ENCODE results near the gene ACSF2. TPM values are rescaled to one million over a fixed set of nuclear protein-coding genes. Genes with fewer than 3 reads are reported as not detected.

Gene ACSF2
- total and polyA plus RNA-seq, 2 of the 13 experiments (the other 11 are each of a cell fraction or from before 2014, with no cell fraction given), result 87.3 to 109 TPM

DNA sequence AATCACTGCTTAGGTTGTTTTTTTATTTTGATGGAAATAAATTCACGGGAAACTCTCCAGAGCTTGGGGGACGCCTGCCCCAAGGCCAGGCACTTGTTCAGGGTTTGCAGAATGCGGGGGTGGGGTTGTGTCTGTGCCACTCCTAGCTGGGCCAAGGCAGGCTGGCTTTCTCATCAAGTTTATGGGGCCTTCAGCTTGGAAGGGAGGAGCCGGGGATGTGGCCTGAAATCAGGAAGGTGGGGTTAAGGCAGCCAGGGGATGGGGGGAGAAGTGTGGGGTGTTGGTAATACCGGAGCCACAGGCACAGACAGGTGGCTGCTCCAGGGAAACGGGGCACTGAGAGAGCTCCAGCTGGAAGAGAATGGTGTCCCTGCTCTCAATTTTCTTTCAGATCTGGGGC lies 44.4 kb downstream of the ACSF2 start (continued):
- TF ChIP-seq ZNF616 (CRISPR knock-in tag; IDR thresholded peaks at IDR 0.05; ENCODE audit: low read depth), result no peak
- TF ChIP-seq, protein P1, sequence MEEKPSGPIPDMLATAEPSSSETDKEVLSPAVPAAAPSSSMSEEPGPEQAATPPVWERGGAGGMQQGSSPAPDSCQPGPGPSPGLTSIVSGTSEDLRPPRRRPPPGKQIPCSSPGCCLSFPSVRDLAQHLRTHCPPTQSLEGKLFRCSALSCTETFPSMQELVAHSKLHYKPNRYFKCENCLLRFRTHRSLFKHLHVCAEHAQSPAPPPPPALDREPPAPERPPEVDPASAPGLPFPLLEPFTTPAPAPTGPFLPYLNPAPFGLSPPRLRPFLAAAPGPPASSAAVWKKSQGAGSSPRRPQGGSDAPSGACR (CRISPR knock-in tag; IDR thresholded peaks at IDR 0.05), result no peak
- TF ChIP-seq YEATS2 (CRISPR knock-in tag; IDR thresholded peaks at IDR 0.05; ENCODE audit: borderline replicate concordance), result no peak

DNA sequence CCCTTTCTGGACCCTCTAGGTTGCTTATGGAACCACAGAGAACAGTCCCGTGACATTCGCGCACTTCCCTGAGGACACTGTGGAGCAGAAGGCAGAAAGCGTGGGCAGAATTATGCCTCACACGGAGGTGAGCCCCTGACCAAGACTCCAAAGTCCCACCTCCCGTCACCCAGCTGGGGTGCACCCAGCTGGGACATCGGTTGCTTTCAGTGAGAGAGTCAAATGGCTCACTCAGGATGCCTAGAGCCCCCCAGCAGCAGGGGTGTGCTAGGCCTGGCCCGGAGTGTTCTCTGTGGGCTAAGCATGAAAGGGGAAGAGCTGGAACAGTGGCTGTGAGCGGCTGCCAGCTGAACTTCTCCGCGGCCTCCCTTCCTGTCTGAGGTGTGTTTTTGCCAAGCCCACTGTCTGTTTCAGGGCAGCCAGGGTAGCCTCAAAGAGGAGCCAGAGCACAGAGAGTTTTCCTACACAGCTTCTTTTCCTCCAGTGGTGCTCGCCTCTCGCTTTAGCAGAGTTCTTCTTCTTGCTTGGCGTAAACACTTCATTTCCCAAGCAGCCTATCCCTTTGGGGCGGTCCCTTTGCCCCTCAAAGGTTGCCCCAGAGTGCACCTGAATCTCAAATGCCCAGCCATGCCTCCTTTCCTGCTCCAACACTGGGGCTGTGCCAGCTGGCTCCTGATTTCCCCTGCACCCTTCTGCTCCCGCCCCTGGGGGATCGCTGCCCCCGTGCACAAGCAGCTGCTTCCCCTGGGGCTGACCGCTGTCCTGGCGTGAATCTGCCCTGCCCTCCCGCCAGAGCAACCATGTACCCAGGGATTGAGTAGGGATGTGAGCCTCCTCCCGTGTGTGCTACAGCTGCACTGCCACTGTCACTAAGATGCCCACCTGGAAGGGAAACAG lies 45.2 kb downstream of the ACSF2 start:
- CTCF ChIA-PET (ENCODE audit: low intra/inter-chr PET ratio, low total read pairs), result no interaction called here
- intact Hi-C loops (cut with micrococcal nuclease; ENCODE audit: unreplicated experiment) (no loop called here), in situ Hi-C loops (cut with HindIII; ENCODE audit: extremely low pct_ligation_motif_present, low pct_unique_long_range_greater_than_20kb) (no loop called here)

DNA sequence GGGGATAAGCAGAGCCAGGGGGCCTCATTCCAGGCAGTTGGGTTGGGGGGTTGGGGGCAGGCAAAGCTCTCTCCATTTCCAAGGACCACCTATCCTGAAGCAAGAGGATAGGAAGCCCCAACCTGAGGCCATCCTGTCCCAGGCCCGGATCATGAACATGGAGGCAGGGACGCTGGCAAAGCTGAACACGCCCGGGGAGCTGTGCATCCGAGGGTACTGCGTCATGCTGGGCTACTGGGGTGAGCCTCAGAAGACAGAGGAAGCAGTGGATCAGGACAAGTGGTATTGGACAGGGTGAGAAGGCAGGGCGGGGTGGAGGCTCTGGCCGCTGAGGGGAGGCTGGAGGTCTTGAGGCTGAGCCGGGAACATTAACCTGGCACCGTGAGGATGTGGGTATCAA lies 46.3 kb downstream of the ACSF2 start:
- peaks cover 22% of the 10 kb centered on the region for H3K4me1 ChIP-seq (ENCODE audit: insufficient read depth, low read length)
- ChIA-PET POLR2A (no interaction called here), CTCF (ENCODE audit: low intra/inter-chr PET ratio, low total read pairs) (no interaction called here)
- H3K79me2 ChIP-seq (ENCODE audit: insufficient read depth, low read length), result no peaks in the 10 kb centered on the region
- 98% methylated on average over 10 of the region's 10 CpGs for WGBS (ENCODE audit: low lambda C conversion rate)
- no peaks in the 10 kb centered on the region for H3K27me3 ChIP-seq (ENCODE audit: control insufficient read depth in 1 of 2, insufficient read depth in 2 of 2, low read length in 2 of 2)
- ATAC-seq (no peak), DNase-seq (ENCODE audit: low spot score) (no peak), FAIRE-seq (no peak)
- in situ Hi-C loops (cut with HindIII; ENCODE audit: extremely low pct_ligation_motif_present, low pct_unique_long_range_greater_than_20kb), result no loop called here
- no peak overlapping the region for H3K4me2 ChIP-seq (ENCODE audit: low read depth, low read length)
- H3K9me3 ChIP-seq (ENCODE audit: low read length), result no peaks in the 10 kb centered on the region
- H3K4me3 ChIP-seq (replicated peaks in 1 of 3; ENCODE audit: insufficient read depth in 1 of 3, low read depth in 2 of 3, low read length in 3 of 3), result no peak overlapping the region
- BruUV-seq (replicated peaks), result no TSS peak
- H2AFZ ChIP-seq (ENCODE audit: low read length), result no peak overlapping the region
- no peak overlapping the region for H3K9ac ChIP-seq (ENCODE audit: insufficient read depth, low read depth, low read length)
- H3K27ac ChIP-seq (ENCODE audit: extremely low read length, insufficient read depth, low read length), result no peak overlapping the region
- H3K36me3 ChIP-seq (replicated peaks in 1 of 2; ENCODE audit: control insufficient read depth in 1 of 2, insufficient read depth in 2 of 2, low read length in 2 of 2), result peaks cover 21 to 23% of the 10 kb centered on the region in 2 experiments; a peak in 4 of 5 replicates
- intact Hi-C loops (cut with micrococcal nuclease; ENCODE audit: unreplicated experiment), result no loop called here
- H4K20me1 ChIP-seq (ENCODE audit: insufficient read depth, low read length), result no peaks in the 10 kb centered on the region
- no peak for TF ChIP-seq ZNF121 (CRISPR knock-in tag; IDR thresholded peaks at IDR 0.05)
- TF ChIP-seq, protein P2, sequence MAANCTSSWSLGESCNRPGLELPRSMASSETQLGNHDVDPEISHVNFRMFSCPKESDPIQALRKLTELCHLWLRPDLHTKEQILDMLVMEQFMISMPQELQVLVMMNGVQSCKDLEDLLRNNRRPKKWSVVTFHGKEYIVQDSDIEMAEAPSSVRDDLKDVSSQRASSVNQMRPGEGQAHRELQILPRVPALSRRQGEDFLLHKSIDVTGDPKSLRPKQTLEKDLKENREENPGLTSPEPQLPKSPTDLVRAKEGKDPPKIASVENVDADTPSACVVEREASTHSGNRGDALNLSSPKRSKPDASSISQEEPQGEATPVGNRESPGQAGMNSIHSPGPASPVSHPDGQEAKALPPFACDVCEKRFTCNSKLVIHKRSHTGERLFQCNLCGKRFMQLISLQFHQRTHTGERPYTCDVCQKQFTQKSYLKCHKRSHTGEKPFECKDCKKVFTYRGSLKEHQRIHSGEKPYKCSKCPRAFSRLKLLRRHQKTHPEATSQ (CRISPR knock-in tag; IDR thresholded peaks at IDR 0.05; ENCODE audit: borderline replicate concordance), result no peak
- no peak for TF ChIP-seq NCOA1 (CRISPR knock-in tag; IDR thresholded peaks at IDR 0.05)
- no peak for TF ChIP-seq PCBP2 (optimal IDR thresholded peaks at IDR 0.05; ENCODE audit: low read depth, low read length, poor library complexity, severe bottlenecking)
- no peak for TF ChIP-seq GABPA (IDR thresholded peaks at IDR 0.05; ENCODE audit: low read depth, low read length)
- TF ChIP-seq GABPA (CRISPR knock-in tag; IDR thresholded peaks at IDR 0.05; ENCODE audit: low read depth), result no peak
- no peak for TF ChIP-seq ZNF766 (CRISPR knock-in tag; IDR thresholded peaks at IDR 0.05; ENCODE audit: borderline replicate concordance)
- TF ChIP-seq CAMTA2 (CRISPR knock-in tag; IDR thresholded peaks at IDR 0.05; ENCODE audit: borderline replicate concordance), result no peak
- no peak for TF ChIP-seq ZNF101 (CRISPR knock-in tag; IDR thresholded peaks at IDR 0.05; ENCODE audit: borderline replicate concordance, low read depth)

More for the DNA sequence above, 45.2 kb downstream of the ACSF2 start:
- H4K20me1 ChIP-seq (ENCODE audit: insufficient read depth, low read length), result no peaks in the 10 kb centered on the region
- no peaks in the 10 kb centered on the region for H3K9me3 ChIP-seq (ENCODE audit: low read length)
- no peak overlapping the region for H3K4me2 ChIP-seq (ENCODE audit: low read depth, low read length)
- no peaks in the 10 kb centered on the region for H3K79me2 ChIP-seq (ENCODE audit: insufficient read depth, low read length)
- ATAC-seq, result no peak
- peaks cover 11% of the 10 kb centered on the region for H3K4me1 ChIP-seq (ENCODE audit: insufficient read depth, low read length)
- H3K4me3 ChIP-seq (replicated peaks in 1 of 3; ENCODE audit: insufficient read depth in 1 of 3, low read depth in 2 of 3, low read length in 3 of 3), result no peak overlapping the region
- no peaks in the 10 kb centered on the region for H3K27me3 ChIP-seq (ENCODE audit: control insufficient read depth in 1 of 2, insufficient read depth in 2 of 2, low read length in 2 of 2)
- BruUV-seq (replicated peaks), result no TSS peak
- no peak for TF ChIP-seq LCORL (IDR thresholded peaks at IDR 0.05)
- no peak for TF ChIP-seq LCORL (CRISPR knock-in tag; IDR thresholded peaks at IDR 0.05)
- TF ChIP-seq SP4 (CRISPR knock-in tag; IDR thresholded peaks at IDR 0.05), result no peak
- TF ChIP-seq KLF11 (CRISPR knock-in tag; IDR thresholded peaks at IDR 0.05), result no peak
- no peak for FAIRE-seq
- peaks cover 21 to 23% of the 10 kb centered on the region in 2 experiments; a peak in 4 of 5 replicates for H3K36me3 ChIP-seq (replicated peaks in 1 of 2; ENCODE audit: control insufficient read depth in 1 of 2, insufficient read depth in 2 of 2, low read length in 2 of 2)
- DNase-seq (ENCODE audit: low spot score), result no peak
- no peak overlapping the region for H2AFZ ChIP-seq (ENCODE audit: low read length)
- no peak overlapping the region for H3K27ac ChIP-seq (ENCODE audit: extremely low read length, insufficient read depth, low read length)
- POLR2A ChIA-PET, result no interaction called here
- WGBS (ENCODE audit: low lambda C conversion rate), result 95% methylated on average over 17 of the region's 22 CpGs
- H3K9ac ChIP-seq (ENCODE audit: insufficient read depth, low read depth, low read length), result no peak overlapping the region

All from HepG2 (cell line).